NCI-H2196 (cell line): ENCODE data around the gene RASL10B.

Experiments used
- DNase-seq: peaks from one replicate; lab custom pipeline; 2025; ENCODE audit not compliant: unreplicated experiment; lab: John Stamatoyannopoulos, UW

RASL10B gene

GRCh38 chr17:35716897-35717465 is 14.5 kb upstream of the RASL10B start:
- DNase-seq = no peak

DNA sequence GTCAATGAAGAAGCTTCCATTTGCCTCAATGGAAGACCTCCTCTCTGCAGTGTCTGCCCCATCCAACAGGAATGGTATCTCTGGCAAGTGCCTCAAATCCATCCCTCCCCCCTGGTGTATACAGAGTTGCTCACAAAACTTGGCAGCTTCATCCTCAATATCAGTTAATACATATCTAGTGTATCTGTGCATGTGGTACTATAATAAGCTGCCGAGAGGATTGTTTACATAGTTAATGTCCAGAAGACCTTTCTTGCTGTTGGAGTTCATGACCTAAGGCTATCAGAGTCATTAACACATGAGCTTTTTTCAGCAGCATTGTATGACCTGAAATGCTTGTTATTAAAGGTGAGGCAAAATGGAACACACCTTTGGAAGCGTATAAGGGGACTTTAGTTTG is 14.0 kb upstream of the RASL10B start:
- DNase-seq = no peak

GRCh38 chr17:35723735-35724134 is 7.7 kb upstream of the RASL10B start:
- DNase-seq = no peak

DNA sequence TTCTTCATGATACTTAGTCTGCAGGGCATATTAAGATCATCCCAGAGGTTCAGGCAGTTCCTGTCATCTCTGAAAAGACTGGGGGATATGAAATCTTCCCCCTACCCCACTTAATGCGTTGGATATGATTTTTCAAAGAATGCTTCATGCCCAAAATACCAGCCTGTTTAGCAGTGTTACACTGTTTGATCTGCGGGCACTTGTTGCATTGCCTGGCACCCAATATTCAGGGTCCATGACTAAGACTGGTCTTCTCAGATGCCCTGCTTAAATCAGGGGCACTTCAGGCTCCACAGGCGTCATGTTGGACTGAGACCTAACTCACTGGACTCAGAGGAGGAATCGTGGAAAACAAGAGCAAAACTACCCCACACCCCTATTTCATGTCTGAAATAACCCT is 6.4 kb upstream of the RASL10B start:
- DNase-seq = no peak

GRCh38 chr17:35725802-35726126 is 5.7 kb upstream of the RASL10B start:
- no peak for DNase-seq

GRCh38 chr17:35726127-35726952 is 5.1 kb upstream of the RASL10B start:
- DNase-seq = no peak

DNA sequence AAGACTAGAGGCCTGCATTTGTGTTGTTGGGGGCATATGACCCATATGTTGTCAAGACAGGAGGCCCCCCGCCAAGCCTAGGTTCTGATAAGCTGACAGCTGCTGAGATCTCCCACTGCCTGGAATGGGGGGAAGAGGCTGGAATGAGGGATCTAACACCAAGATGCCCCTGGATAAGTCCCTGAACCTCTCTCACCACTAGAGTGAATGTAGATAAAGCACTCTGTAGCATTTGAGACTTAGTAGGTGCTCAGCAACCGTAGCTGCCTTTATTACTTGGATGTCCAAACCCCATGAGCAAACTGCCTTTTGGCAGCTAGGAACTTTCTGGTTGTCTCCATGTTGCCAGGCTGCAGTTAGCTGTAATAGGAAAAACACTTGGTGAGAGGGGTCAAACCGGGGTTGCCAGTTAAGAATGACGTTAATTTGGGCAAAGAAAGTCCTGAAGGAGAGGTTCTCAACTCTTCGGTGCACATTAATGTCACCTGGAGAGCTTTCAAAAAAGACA is 4.4 kb upstream of the RASL10B start:
- no peak for DNase-seq

- no peak for DNase-seq
Observed at GRCh38 chr17:35727635-35728034, 3.8 kb upstream of the RASL10B start.

GRCh38 chr17:35728551-35728950 is 2.9 kb upstream of the RASL10B start:
- no peak for DNase-seq

GRCh38 chr17:35729405-35729833 is 2.0 kb upstream of the RASL10B start:
- DNase-seq = no peak

GRCh38 chr17:35730400-35731005 is 936 bp upstream of the RASL10B start:
- no peak for DNase-seq

GRCh38 chr17:35731917-35732805 is 722 bp downstream of the RASL10B start:
- DNase-seq = no peak

DNA sequence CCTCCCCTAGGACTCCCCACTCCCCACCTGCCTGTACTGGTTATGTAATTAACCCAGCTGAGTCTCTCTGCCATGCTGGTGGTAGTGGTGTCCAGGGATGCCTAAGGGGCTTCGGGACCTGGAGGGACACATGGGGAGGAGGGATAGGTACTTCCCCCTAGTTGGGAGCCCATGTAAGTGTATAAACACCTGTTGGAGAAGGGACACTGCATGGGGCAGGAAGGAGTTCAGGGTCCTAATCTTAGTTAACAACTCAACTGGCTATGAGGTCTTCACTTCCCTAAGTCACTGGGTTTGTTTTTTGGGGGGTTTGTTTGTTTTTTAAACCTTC is 1.3 kb downstream of the RASL10B start:
- DNase-seq = no peak

GRCh38 chr17:35733366-35733765 is 1.9 kb downstream of the RASL10B start:
- no peak for DNase-seq

- DNase-seq = no peak
Observed at GRCh38 chr17:35734396-35734795, 3.0 kb downstream of the RASL10B start.

DNA sequence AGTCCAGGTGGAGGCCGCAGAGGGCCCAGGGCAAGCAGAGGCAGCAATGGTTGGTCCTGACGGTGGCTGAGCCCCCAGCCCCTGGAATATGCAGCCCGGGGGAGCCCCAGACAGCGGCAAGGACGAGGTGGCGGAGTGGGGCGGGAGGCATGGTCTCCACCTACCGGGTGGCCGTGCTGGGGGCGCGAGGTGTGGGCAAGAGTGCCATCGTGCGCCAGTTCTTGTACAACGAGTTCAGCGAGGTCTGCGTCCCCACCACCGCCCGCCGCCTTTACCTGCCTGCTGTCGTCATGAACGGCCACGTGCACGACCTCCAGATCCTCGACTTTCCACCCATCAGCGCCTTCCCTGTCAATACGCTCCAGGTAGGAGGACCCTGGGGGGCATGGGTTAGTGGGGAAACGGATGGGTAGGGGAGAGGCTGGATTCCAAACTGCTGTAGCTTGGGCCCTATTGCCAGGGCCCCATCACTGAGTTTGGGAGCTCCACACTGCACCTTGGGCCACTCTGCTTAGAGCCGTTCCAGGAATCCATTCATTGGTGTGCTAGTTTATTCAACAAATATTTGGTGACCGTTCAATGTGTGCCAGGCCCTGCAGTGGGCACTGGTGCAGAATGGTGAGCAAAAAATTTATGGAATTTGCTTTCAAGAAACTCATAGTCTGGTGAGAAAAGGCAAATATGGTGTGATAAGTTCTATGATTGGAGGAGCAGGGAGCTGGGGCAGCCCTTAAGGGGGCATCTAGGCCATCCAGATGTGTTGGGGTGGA is 3.8 kb downstream of the RASL10B start:
- no peak for DNase-seq

- DNase-seq = no peak
Observed at GRCh38 chr17:35736236-35736635, 4.8 kb downstream of the RASL10B start.

DNA sequence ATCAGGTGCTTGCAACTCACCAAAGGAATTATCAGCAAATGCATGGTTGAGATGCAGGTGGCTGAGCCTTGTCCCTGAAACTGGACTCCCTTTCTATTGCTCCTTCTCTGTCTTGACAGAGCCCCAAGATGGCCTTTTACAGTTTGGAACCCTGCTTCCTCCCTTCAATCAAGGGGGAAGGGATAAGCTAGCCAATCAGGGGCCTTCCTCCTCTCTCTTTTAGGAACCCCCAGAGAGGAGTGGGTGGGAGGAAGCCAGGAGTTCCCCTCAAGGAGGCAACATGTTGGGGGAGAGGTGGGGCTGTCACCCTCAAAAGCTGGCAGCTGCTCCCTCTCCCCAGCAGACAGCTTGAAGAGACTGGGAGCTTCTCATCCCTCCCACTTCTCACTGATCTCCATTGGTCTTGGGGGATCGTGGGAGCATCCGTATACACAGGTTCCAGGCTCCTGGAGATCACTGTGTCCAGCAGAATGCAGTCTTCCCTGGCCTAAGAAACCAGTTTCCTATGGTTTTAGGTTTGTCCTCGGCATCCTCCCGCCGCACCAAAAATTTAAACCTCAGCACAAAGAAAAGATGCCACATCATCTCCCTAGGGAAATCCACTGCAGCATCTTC is 7.2 kb downstream of the RASL10B start:
- DNase-seq = no peak

DNA sequence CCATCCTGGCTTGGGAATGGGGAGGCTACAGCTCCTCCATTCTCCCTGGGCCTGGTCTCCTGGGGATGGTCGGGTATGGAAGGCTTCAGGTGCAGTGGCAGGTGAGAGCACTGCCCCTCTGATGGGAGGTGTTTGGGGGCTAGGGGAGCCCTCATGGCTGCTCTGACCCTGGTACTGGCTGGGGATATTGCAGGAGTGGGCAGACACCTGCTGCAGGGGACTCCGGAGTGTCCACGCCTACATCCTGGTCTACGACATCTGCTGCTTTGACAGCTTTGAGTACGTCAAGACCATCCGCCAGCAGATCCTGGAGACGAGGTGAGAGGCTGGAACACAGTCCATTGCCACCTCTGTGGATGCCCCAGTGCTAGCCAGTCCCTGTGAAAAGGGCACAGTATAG is 8.8 kb downstream of the RASL10B start:
- DNase-seq = no peak
